Mucosa of rectum (tissue), 2 donors: Measurements from ENCODE around the gene GALNT16.
"Not testable (repeated sequence)": the region's sequence is repeated elsewhere in the genome, so short reads cannot be mapped to it uniquely, and the experiment has no call there.

Experiments used
- H3K27ac ChIP-seq, 2 donors: one replicate each; pipeline ENCODE4 v1.7.0; 2013; ENCODE audit warnings: inconsistent platforms in 2 of 2, low read depth in 2 of 2, low read length in 2 of 2
- H3K27me3 ChIP-seq, 2 donors: one replicate each; pipeline ENCODE4 v1.7.0; 2013; ENCODE audit warnings: low read length in 2 of 2; ENCODE audit not compliant: control insufficient read depth in 2 of 2, insufficient read depth in 2 of 2
- H3K36me3 ChIP-seq, 2 donors: one replicate each; pipeline ENCODE4 v1.7.0; 2013; ENCODE audit warnings: low read length in 2 of 2; ENCODE audit not compliant: control insufficient read depth in 2 of 2, insufficient read depth in 2 of 2
- H3K4me1 ChIP-seq, 2 donors: one replicate each; pipeline ENCODE4 v1.7.0; 2013; ENCODE audit warnings: low read length in 2 of 2, mild to moderate bottlenecking in 1 of 2; ENCODE audit not compliant: control insufficient read depth in 2 of 2, insufficient read depth in 2 of 2
- H3K4me3 ChIP-seq, 2 donors: one replicate each; pipeline ENCODE4 v1.7.0; 2013; ENCODE audit warnings: low read length in 2 of 2
- H3K9ac ChIP-seq, 2 donors: one replicate each; pipeline ENCODE4 v1.7.0; 2013; ENCODE audit warnings: low read length in 2 of 2, low read depth in 1 of 2, mild to moderate bottlenecking in 1 of 2
- H3K9me3 ChIP-seq, 2 donors: one replicate each; pipeline ENCODE4 v1.7.0; 2013; ENCODE audit warnings: low read length in 2 of 2; ENCODE audit not compliant: control insufficient read depth in 2 of 2
- donor health status: healthy.
- donor health status: Normal muscosa, but diverticular disease.

Gene GALNT16

GRCh38 chr14:69281450-69282169, 21.7 kb downstream of the GALNT16 start:
- Histone ChIP-seq H3K4me1 (peaks cover 0 to 2% of the 10 kb centered on the region in 2 donors), H3K9ac (no peak overlapping the region), H3K36me3 (no peaks in the 10 kb centered on the region), H3K27ac (no peak overlapping the region), H3K9me3 (no peaks in the 10 kb centered on the region), H3K4me3 (no peak overlapping the region), H3K27me3 (no peaks in the 10 kb centered on the region)

GRCh38 chr14:69282448-69282847, 22.5 kb downstream of the GALNT16 start:
- Histone ChIP-seq H3K4me3 (no peak overlapping the region), H3K4me1 (peaks cover 0 to 2% of the 10 kb centered on the region in 2 donors), H3K27ac (no peak overlapping the region), H3K36me3 (no peaks in the 10 kb centered on the region), H3K9ac (no peak overlapping the region), H3K27me3 (no peaks in the 10 kb centered on the region), H3K9me3 (no peaks in the 10 kb centered on the region)

- Histone ChIP-seq H3K4me1 (peaks cover 0 to 2% of the 10 kb centered on the region in 2 donors), H3K9me3 (no peaks in the 10 kb centered on the region), H3K4me3 (no peak overlapping the region), H3K27ac (no peak overlapping the region), H3K27me3 (no peaks in the 10 kb centered on the region), H3K36me3 (no peaks in the 10 kb centered on the region), H3K9ac (no peak overlapping the region)
Observed at GRCh38 chr14:69284170-69284569, 24.2 kb downstream of the GALNT16 start.

- no peaks in the 10 kb centered on the region for H3K9me3 ChIP-seq
- no peak overlapping the region for H3K4me3 ChIP-seq
- no peak overlapping the region for H3K27ac ChIP-seq
- no peak overlapping the region for H3K9ac ChIP-seq
- no peaks in the 10 kb centered on the region for H3K27me3 ChIP-seq
- H3K4me1 ChIP-seq = peaks cover 0 to 2% of the 10 kb centered on the region in 2 donors
- no peaks in the 10 kb centered on the region for H3K36me3 ChIP-seq
Observed at GRCh38 chr14:69285661-69286255, 25.8 kb downstream of the GALNT16 start.

- no peaks in the 10 kb centered on the region for H3K9me3 ChIP-seq
- H3K27ac ChIP-seq = no peak overlapping the region
- no peak overlapping the region for H3K9ac ChIP-seq
- H3K4me3 ChIP-seq = no peak overlapping the region
- H3K27me3 ChIP-seq = no peaks in the 10 kb centered on the region
- H3K36me3 ChIP-seq = no peaks in the 10 kb centered on the region
- peaks cover 0 to 2% of the 10 kb centered on the region in 2 donors for H3K4me1 ChIP-seq
Observed at GRCh38 chr14:69287098-69288010, 27.4 kb downstream of the GALNT16 start.

- Histone ChIP-seq H3K4me1 (peaks cover 0 to 2% of the 10 kb centered on the region in 2 donors), H3K36me3 (no peaks in the 10 kb centered on the region), H3K27me3 (no peaks in the 10 kb centered on the region), H3K27ac (no peak overlapping the region), H3K9ac (no peak overlapping the region), H3K4me3 (no peak overlapping the region), H3K9me3 (no peaks in the 10 kb centered on the region)
Observed at GRCh38 chr14:69288011-69288771, 28.2 kb downstream of the GALNT16 start.

- H3K27ac ChIP-seq = no peak overlapping the region
- H3K4me3 ChIP-seq = no peak overlapping the region
- H3K36me3 ChIP-seq = no peaks in the 10 kb centered on the region
- H3K9ac ChIP-seq = no peak overlapping the region
- H3K27me3 ChIP-seq = no peaks in the 10 kb centered on the region
- H3K4me1 ChIP-seq = peaks cover 0 to 2% of the 10 kb centered on the region in 2 donors
- no peaks in the 10 kb centered on the region for H3K9me3 ChIP-seq
Observed at GRCh38 chr14:69288956-69289705, 29.2 kb downstream of the GALNT16 start.

GRCh38 chr14:69289811-69290520, 30.0 kb downstream of the GALNT16 start:
- Histone ChIP-seq H3K9me3 (no peaks in the 10 kb centered on the region), H3K4me3 (no peak overlapping the region), H3K4me1 (peaks cover 0 to 2% of the 10 kb centered on the region in 2 donors), H3K36me3 (no peaks in the 10 kb centered on the region), H3K27me3 (no peaks in the 10 kb centered on the region), H3K27ac (no peak overlapping the region), H3K9ac (no peak overlapping the region)

- H3K27ac ChIP-seq, H3K9me3 ChIP-seq, H3K36me3 ChIP-seq, H3K27me3 ChIP-seq, H3K4me1 ChIP-seq, H3K9ac ChIP-seq, H3K4me3 ChIP-seq: not testable (repeated sequence)
Observed at GRCh38 chr14:69290881-69291280, 30.9 kb downstream of the GALNT16 start.
